ENCODE data around the gene OTUD3.

OTUD3 gene

DNA sequence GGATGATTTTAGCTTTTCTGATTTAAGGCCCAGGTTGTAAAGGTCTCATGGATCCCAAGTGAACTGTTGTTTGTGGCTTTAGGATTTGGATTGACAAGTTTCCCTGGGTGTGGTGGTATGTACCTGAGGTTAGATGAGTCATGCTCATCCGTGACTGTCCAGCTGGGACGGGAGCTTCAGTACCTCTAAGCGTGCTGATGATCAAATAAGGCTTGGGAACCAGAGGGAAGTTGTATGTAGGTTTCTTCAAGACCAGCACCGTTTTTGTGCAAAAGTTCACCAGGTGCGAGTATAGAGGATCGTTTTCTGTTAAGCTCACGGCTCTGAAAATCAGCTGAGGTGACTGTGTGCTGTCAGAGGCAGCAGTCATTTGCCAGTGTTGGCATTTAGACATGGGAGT, 21.4 kb downstream of the OTUD3 start:
- Histone ChIP-seq H3K4me1 (no peaks in the 10 kb centered on the region), H3K4me3 (no peak overlapping the region), H3K36me3 (replicated peaks) (peaks cover 75% of the 10 kb centered on the region), H3K27me3 (ENCODE audit: low read depth) (no peaks in the 10 kb centered on the region), H3K9me3 (no peaks in the 10 kb centered on the region)
- DNase-seq (ENCODE audit: low spot score in 2 of 2) = no peak
- in situ Hi-C loops (cut with MboI; ENCODE audit: low sequenced_read_pairs) = no loop called here

DNA sequence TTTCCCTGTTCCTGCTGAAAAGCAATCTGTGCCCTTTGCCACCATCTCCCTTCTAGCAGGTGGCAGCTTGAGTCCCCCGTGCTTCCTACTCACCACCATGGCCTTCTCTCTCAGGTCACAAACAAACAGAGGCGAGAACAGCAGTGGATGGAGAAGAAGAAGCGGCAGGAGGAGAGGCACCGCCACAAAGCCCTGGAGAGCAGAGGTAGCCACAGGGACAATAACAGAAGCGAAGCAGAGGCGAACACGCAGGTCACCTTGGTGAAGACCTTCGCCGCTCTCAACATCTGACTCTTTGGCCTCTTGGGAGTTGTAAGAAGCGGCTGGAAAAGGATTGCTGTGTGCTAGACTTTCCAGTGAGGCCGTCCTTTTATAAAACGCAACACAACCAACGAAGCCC, 25.3 kb downstream of the OTUD3 start:
- no peak for DNase-seq (ENCODE audit: low spot score in 2 of 2)
- no peak overlapping the region for H3K4me3 ChIP-seq
- H3K4me1 ChIP-seq = no peaks in the 10 kb centered on the region
- H3K9me3 ChIP-seq = no peaks in the 10 kb centered on the region
- in situ Hi-C loops (cut with MboI; ENCODE audit: low sequenced_read_pairs) = no loop called here
- H3K36me3 ChIP-seq (replicated peaks) = peaks cover 76% of the 10 kb centered on the region
- no peaks in the 10 kb centered on the region for H3K27me3 ChIP-seq (ENCODE audit: low read depth)

DNA sequence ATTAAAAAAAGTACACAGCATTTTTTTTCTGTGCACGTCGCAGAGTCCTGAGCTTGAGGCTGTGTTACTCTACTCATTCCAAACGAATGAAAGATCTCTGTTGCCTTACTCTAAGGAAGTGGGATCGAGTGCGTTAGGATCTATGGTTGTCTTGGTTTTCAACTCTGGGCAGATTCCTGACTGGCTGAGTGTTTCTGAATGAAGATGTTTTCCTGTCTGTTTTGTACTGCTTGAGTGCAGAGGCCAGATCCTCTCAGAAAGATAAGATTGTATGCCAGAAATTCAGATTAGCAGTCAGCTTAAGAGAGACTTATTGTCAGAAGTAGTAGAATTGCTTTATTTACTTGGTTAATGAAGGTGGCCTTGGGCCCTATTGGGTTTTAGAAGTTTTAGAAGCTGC, 27.2 kb downstream of the OTUD3 start:
- Histone ChIP-seq H3K36me3 (replicated peaks) (peaks cover 75% of the 10 kb centered on the region), H3K4me1 (no peaks in the 10 kb centered on the region), H3K4me3 (no peak overlapping the region), H3K9me3 (no peaks in the 10 kb centered on the region), H3K27me3 (ENCODE audit: low read depth) (no peaks in the 10 kb centered on the region)
- in situ Hi-C loops (cut with MboI; ENCODE audit: low sequenced_read_pairs) = no loop called here
- no peak for DNase-seq (ENCODE audit: low spot score in 2 of 2)

DNA sequence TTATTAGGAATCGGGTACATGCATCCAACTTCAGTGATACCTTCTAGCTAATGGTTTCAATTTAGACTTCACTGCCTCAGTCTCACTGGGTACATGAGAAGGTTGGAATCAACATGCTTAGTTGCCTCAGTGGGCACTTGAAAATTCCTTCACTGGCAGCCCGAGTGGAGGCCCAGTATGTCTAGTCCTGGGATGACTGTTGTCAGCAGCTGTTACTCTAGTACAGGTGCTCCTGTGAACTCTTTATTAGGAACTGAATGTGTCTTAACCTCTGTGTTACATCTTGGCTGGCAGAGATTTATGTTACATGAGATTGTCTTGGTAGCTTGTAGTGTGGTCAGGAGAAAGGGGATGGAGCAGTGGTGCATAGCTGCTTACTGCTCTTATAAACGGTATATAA, 27.8 kb downstream of the OTUD3 start:
- no peak for DNase-seq (ENCODE audit: low spot score in 2 of 2)
- Histone ChIP-seq H3K36me3 (replicated peaks) (peaks cover 69% of the 10 kb centered on the region), H3K9me3 (no peaks in the 10 kb centered on the region), H3K4me1 (no peaks in the 10 kb centered on the region), H3K4me3 (no peak overlapping the region), H3K27me3 (ENCODE audit: low read depth) (no peaks in the 10 kb centered on the region)
- in situ Hi-C loops (cut with MboI; ENCODE audit: low sequenced_read_pairs) = no loop called here

DNA sequence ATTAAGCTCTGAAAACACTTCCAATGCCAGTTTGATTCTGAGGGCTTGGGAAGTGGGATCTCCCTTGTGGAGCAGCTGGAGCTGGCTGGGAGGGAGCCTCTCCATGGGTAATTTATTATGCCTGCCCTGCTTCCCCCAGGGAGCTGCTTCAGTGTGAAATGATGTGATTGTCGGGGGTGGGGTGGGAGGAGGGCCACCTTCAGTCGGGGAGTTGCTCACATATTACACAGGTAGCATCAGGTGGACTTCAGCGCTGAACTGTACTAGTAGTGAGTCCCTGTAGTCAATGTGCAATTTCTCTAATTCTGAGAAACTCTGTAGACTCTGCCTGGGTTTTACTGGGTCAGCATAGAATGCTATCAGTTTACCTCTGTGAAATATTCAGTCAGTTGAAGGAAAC, 28.5 kb downstream of the OTUD3 start:
- no peaks in the 10 kb centered on the region for H3K9me3 ChIP-seq
- DNase-seq (ENCODE audit: low spot score in 2 of 2) = no peak
- no peaks in the 10 kb centered on the region for H3K27me3 ChIP-seq (ENCODE audit: low read depth)
- peaks cover 68% of the 10 kb centered on the region for H3K36me3 ChIP-seq (replicated peaks)
- H3K4me3 ChIP-seq = no peak overlapping the region
- H3K4me1 ChIP-seq = no peaks in the 10 kb centered on the region
- in situ Hi-C loops (cut with MboI; ENCODE audit: low sequenced_read_pairs) = no loop called here

DNA sequence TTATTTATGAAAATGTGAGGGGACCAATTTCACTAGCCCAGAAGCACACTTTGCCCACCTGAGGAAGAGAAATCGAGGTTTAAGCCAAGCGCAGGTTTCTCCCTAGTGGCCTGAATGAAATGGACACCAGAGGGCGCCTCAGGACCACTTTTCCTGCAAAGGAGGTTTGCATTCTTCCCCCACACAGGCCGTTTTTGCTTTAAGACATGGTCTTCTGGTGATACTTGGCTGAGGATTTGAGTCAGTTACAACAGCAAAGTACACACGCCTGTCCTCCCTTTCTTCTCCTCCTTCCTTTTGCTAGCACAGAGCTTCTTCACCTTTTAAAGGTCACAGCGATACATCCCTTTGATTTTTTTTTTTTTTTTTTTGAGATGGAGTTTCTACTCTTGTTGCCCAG, 35.9 kb downstream of the OTUD3 start:
- peaks cover 7% of the 10 kb centered on the region for H3K36me3 ChIP-seq (replicated peaks)
- DNase-seq (ENCODE audit: low spot score in 2 of 2) = peak; percentile 62 to 89
- no peaks in the 10 kb centered on the region for H3K9me3 ChIP-seq
- in situ Hi-C loops (cut with MboI; ENCODE audit: low sequenced_read_pairs) = loop anchor here (5.0 kb wide), 1 partner anchor 579 kb away; no protein-coding TSS in a partner anchor
- no peaks in the 10 kb centered on the region for H3K4me1 ChIP-seq
- no peak overlapping the region for H3K4me3 ChIP-seq
- H3K27me3 ChIP-seq (ENCODE audit: low read depth) = no peaks in the 10 kb centered on the region

DNA sequence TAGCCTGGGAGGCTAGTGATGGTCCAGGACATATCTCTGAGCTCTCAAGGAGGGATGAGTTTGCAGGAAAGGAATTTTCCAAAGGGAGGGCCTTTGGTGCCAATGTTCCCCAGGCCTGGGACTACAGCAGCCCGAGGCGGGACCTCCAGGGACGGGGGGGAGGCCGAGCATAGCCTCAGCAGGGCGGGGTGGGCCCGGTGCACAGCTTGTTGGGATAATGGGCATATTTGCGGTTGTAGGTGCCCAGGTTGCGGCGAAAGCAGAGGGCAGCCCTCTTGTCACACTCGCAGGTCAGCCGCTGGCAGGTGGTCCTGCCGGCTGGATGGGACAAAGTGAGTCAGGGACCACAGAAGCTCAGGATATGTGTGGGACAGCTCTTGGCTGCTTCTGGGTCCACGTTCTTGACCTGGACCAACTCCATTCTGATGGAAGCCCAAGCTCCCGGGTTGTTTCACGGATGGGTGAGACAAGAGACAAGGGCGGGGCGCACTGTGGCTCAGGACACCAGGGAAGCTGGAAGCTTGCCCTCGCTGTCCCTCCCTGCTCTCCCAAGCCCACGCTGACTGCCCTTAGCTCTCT, 38.0 kb downstream of the OTUD3 start:
- in situ Hi-C loops (cut with MboI; ENCODE audit: low sequenced_read_pairs) = loop anchor here (5.0 kb wide), 1 partner anchor 232 kb away; no protein-coding TSS in a partner anchor
- DNase-seq (ENCODE audit: low spot score in 2 of 2) = no peak
- Histone ChIP-seq H3K4me3 (no peak overlapping the region), H3K4me1 (no peaks in the 10 kb centered on the region), H3K36me3 (replicated peaks) (no peaks in the 10 kb centered on the region), H3K9me3 (no peaks in the 10 kb centered on the region), H3K27me3 (ENCODE audit: low read depth) (no peaks in the 10 kb centered on the region)

DNA sequence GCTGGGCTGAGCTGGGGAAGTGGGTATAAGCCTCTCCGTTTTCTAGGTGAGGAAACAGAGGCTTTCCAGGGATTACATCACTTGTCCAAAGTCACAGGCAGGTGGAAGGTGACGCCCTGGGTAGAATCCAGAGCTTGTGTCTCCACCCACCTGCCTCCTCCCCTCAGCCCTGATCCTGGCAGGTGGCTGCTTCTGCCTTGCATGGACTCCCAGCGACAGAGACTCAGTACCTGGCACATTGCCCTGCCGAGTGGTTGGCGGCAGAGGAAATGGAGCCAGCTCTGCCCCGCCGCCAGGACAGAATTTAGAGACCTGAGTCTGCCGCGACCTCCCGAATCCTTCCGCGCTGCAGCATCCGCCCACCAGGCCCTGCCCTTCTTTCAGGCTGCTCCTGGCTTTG, 39.1 kb downstream of the OTUD3 start:
- in situ Hi-C loops (cut with MboI; ENCODE audit: low sequenced_read_pairs) = loop anchor here (5.0 kb wide), 1 partner anchor 231 kb away; no protein-coding TSS in a partner anchor

DNA sequence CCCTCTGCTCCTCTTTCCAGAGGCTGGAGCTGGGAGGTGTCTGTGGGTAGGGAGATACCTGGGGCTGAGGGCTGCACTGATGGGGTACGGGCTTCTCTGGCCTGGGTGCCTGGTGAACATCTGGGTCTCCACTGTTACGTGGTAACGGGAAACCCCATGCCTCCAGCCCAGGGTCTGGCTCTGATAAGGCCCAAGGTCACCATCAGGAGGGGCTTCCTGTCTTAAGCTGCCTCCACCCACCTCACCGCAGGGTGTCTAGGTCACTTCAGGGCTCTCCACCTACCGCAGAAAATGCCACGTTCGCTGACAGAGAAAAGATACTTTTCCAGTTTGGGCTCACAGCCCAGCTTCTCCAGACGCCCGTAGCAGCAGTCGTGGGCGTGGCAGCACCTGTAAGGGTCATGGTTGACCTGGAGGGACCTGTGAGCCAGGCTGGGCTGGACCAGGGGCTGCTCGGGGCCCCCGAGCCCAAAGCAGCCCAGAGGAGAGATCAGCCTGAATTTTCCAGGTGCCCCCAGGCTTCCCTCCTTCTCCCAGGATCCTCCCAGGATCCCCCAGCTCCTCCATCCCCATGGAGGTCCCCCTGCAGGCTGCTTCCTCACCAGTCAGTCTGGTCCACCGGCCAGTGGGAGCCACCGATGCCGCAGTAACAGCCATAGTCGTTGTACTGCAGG, 40.0 kb downstream of the OTUD3 start:
- H3K27me3 ChIP-seq (ENCODE audit: low read depth) = no peaks in the 10 kb centered on the region
- in situ Hi-C loops (cut with MboI; ENCODE audit: low sequenced_read_pairs) = loop anchor here (5.0 kb wide), 1 partner anchor 230 kb away; no protein-coding TSS in a partner anchor
- DNase-seq (ENCODE audit: low spot score in 2 of 2) = no peak
- H3K4me1 ChIP-seq = no peaks in the 10 kb centered on the region
- H3K9me3 ChIP-seq = no peaks in the 10 kb centered on the region
- no peak overlapping the region for H3K4me3 ChIP-seq
- H3K36me3 ChIP-seq (replicated peaks) = no peaks in the 10 kb centered on the region

More for the DNA sequence above, 39.1 kb downstream of the OTUD3 start:
- no peaks in the 10 kb centered on the region for H3K9me3 ChIP-seq
- H3K4me1 ChIP-seq = no peaks in the 10 kb centered on the region
- no peaks in the 10 kb centered on the region for H3K36me3 ChIP-seq (replicated peaks)
- DNase-seq (ENCODE audit: low spot score in 2 of 2) = no peak
- no peak overlapping the region for H3K4me3 ChIP-seq
- no peaks in the 10 kb centered on the region for H3K27me3 ChIP-seq (ENCODE audit: low read depth)

DNA sequence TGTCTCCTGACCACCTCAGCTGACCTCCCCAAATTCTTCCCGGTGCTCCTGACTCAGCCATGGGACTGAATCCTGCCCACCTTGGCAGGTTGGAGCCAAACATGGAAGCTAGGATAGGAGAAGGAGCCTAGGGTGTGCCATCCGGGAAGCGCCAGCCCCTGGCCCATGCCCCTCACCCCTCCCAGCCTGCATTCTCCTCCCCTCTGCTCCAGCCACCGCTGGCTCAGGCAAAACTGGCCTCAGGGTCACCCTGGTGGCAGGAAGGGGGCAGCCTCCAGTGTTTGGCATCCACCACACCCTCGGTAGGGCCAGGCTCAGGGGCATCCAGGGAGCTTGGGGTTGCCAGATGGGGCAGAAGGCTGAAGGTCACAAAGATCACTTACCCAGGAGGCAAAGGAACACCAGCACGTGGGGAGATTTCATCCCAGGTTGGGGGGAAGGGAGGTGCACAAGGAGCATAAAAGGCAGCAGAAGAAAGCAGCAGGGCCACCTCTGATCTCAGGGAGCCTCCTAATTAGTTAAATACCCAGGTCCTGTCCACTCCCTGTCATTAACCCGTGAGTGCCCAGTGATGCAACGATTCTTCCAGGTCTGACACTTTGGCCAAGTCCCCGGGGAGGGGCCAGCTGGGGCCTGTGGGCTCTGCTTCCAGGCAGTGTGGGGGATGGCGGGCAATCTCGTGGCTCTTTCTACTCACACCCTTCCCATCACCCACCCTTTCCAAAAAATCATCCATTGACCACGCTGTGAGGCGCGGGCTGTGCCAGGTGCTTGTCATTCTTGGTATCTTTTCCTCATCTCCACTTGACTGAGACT, 41.1 kb downstream of the OTUD3 start, which contains the start of gene PLA2G2E:
Gene PLA2G2E, minus strand, starts transcription at position 481 of the 816 bp plus-strand sequence. Its CDS starts 58 bp downstream, at position 423.
- no peak within 1 kb of the TSS for H3K4me3 ChIP-seq
- no peaks in the 10 kb centered on the region for H3K9me3 ChIP-seq
- H3K4me1 ChIP-seq = no peaks in the 10 kb centered on the region
- no peaks in the 10 kb centered on the region for H3K27me3 ChIP-seq (ENCODE audit: low read depth)
- H3K36me3 ChIP-seq (replicated peaks) = no peaks in the 10 kb centered on the region
- DNase-seq (ENCODE audit: low spot score in 2 of 2) = no peak
- in situ Hi-C loops (cut with MboI; ENCODE audit: low sequenced_read_pairs) = loop anchor here (5.0 kb wide), 1 partner anchor 229 kb away; no protein-coding TSS in a partner anchor

DNA sequence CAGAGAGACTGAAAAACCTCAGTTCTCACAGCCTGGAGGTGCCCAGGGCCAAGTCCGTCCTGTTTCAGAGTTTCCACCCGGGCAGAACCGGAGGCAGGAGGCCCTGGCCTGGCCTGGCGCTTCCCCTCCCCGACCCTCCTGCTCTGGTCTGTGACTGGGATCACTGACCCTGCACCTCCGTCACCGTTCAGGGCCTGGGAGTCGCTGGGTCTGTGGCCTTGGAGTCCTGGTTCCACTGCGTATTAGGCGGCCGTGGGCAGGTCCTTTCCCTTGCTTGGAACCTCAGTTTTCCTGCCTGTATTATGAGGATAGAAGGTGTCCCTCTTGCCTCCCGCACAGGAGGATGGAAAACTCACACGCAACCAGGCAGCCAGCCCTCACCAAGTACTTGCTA, 41.8 kb downstream of the OTUD3 start:
- Histone ChIP-seq H3K4me1 (no peaks in the 10 kb centered on the region), H3K36me3 (replicated peaks) (no peaks in the 10 kb centered on the region), H3K27me3 (ENCODE audit: low read depth) (no peaks in the 10 kb centered on the region), H3K4me3 (no peak overlapping the region), H3K9me3 (no peaks in the 10 kb centered on the region)
- DNase-seq (ENCODE audit: low spot score in 2 of 2) = no peak
- in situ Hi-C loops (cut with MboI; ENCODE audit: low sequenced_read_pairs) = loop anchor here (5.0 kb wide), 1 partner anchor 228 kb away; no protein-coding TSS in a partner anchor

DNA sequence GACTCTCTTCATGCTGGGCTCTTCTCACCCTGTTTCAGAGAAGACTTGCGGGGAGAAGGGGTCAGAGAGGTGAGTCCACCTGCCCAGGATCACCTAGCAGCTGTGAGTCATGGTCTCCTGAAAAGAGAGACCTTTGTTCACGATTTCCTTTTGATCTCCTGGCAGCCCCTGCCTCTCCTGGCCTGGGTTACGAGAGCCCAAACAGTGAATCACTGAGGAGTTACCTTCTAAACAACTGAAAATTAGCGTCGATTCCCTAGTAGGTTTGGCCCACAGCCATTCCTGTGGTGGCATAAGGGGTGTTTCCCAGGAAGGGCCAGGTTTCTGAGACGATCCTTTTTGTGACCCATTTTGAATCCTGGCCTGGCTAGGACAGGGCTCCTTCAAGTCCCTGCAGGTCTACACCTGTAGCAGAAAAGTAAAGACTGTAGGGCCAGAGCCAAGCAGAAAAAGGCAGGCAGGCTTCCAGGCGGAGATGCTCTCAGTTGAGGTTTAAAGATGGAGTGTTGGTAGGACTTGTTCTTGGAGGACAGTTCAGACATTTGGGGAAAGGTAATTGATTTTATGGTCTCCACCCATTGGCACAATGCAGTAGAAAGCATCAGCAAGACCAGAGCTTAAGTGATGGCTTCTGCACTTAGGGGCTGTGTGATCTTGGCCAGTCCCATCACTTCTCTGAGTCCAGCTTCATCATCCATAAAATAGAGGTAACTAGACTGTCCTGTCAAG, 43.3 kb downstream of the OTUD3 start:
- Histone ChIP-seq H3K4me3 (no peak overlapping the region), H3K4me1 (no peaks in the 10 kb centered on the region), H3K9me3 (no peaks in the 10 kb centered on the region), H3K36me3 (replicated peaks) (no peaks in the 10 kb centered on the region), H3K27me3 (ENCODE audit: low read depth) (no peaks in the 10 kb centered on the region)
- DNase-seq (ENCODE audit: low spot score in 2 of 2) = no peak
- in situ Hi-C loops (cut with MboI; ENCODE audit: low sequenced_read_pairs) = no loop called here

DNA sequence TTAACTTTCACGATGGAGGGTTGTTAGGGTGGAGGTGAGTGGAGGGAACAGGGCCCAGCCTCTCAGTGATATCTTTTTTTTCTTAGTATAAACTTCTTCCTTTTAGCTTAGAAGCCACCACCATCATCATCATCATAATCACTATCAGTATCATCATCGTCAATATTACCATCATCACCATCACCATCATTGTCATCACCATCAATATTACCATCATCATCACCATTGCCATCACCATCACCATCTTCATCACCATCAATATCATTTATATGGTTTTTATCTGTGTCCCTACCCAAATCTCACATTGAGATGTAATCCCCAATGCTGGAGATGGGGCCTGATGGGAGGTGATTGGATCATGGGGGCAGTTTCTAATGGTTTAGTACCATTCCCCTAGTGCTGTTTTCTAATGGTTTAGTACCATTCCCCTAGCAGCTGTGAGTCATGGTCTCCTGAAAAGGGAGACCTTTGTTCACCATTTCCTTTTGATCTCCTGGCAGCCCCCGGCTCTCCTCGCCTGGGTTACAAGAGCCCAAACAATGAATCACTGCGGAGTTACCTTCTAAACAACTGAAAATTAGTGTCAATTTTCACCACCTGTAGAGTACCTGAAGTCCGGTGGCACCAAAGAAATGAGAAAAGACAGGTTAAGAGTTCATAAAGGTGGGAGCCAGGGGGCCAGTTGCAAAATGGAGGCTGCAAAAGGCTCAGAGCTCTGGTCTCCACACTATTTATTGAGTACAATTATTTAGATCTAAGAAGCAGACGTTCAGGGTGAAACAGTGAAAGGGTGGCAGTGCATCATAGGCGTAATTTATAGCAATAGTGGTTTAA, 44.3 kb downstream of the OTUD3 start:
- no peak for DNase-seq (ENCODE audit: low spot score in 2 of 2)
- Histone ChIP-seq H3K36me3 (replicated peaks) (no peaks in the 10 kb centered on the region), H3K27me3 (ENCODE audit: low read depth) (no peaks in the 10 kb centered on the region), H3K9me3 (no peaks in the 10 kb centered on the region), H3K4me3 (no peak overlapping the region), H3K4me1 (no peaks in the 10 kb centered on the region)
- in situ Hi-C loops (cut with MboI; ENCODE audit: low sequenced_read_pairs) = no loop called here
